Choroid plexus epithelial cell (primary cell): Measurements from ENCODE around the gene SEMA3A.
A peak's percentile ranks its signal among the peaks of the same experiment; 100 is the strongest.
"Not testable (repeated sequence)": the region's sequence is repeated elsewhere in the genome, so short reads cannot be mapped to it uniquely, and the experiment has no call there.

Experiments used
- DNase-seq: peaks from one replicate; pipeline ENCODE4 v3.0.0-alpha.2; 2010; ENCODE audit warnings: low read depth
- H3K4me3 ChIP-seq: 2 replicates; pipeline ENCODE4 v1.5.1; 2011; ENCODE audit warnings: low read depth, mild to moderate bottlenecking, control low read depth, low read length, moderate library complexity
- CTCF ChIP-seq: conservative IDR thresholded peaks from 2 replicates; pipeline ENCODE4 v1.5.1; 2011; ENCODE audit warnings: low read depth, mild to moderate bottlenecking, control low read depth, inconsistent platforms, low read length, moderate library complexity

Gene SEMA3A

GRCh38 chr7:84194484-84195271, at the start of gene SEMA3A:
TSS of gene SEMA3A (minus strand) at chr7:84194789. CDS start at chr7:84194586, 203 bp downstream.
- H3K4me3 ChIP-seq = peak within 1 kb of the TSS; percentile 69
- DNase-seq = peak; percentile 87
- TF ChIP-seq CTCF = peak; percentile 9

GRCh38 chr7:84243037-84243436, 48.4 kb upstream of the SEMA3A start:
- H3K4me3 ChIP-seq, DNase-seq: not testable (repeated sequence)

GRCh38 chr7:84238596-84238995, 44.0 kb upstream of the SEMA3A start:
- TF ChIP-seq CTCF = no peak
- no peak overlapping the region for H3K4me3 ChIP-seq

GRCh38 chr7:84237533-84238173, 43.1 kb upstream of the SEMA3A start:
- DNase-seq = peak; percentile 84
- H3K4me3 ChIP-seq = no peak overlapping the region
- TF ChIP-seq CTCF = no peak

More at GRCh38 chr7:84238596-84238995, 44.0 kb upstream of the SEMA3A start:
- DNase-seq = no peak

- no peak overlapping the region for H3K4me3 ChIP-seq
- DNase-seq = peak; percentile 43
- TF ChIP-seq CTCF = no peak
Observed at GRCh38 chr7:84236398-84236797, 41.8 kb upstream of the SEMA3A start.

GRCh38 chr7:84232646-84233045, 38.1 kb upstream of the SEMA3A start:
- peak; percentile 95 for DNase-seq
- H3K4me3 ChIP-seq = no peak overlapping the region
- TF ChIP-seq CTCF = peak; percentile 61

- H3K4me3 ChIP-seq = no peak overlapping the region
- TF ChIP-seq CTCF = no peak
- peak; percentile 40 for DNase-seq
Observed at GRCh38 chr7:84231157-84231556, 36.6 kb upstream of the SEMA3A start.
